ENCODE results near the gene PRG3. TPM values are rescaled to one million over a fixed set of nuclear protein-coding genes. Genes with fewer than 3 reads are reported as not detected.

The PRG3 gene
- total RNA-seq, 1 experiment from 2014 or later = not detected

DNA sequence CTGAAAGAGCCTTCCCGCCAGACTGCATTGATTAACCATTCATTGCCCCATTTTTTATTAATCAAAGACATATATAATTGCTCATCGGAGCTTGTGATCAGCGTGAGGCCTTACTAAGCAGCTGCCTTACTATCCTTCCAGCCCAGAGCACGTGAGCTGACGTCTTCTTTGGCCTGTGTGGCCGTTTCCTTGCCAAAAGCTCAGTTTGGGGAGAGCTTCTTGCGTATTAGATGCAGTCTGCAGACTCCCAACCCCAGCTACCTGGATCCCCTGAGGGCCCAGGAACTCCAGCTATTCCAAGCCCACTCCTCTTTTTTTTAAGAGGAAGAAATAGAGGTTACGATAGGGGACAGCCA is 46.8 kb upstream of the PRG3 start (continued):
- TF ChIP-seq, protein P1, sequence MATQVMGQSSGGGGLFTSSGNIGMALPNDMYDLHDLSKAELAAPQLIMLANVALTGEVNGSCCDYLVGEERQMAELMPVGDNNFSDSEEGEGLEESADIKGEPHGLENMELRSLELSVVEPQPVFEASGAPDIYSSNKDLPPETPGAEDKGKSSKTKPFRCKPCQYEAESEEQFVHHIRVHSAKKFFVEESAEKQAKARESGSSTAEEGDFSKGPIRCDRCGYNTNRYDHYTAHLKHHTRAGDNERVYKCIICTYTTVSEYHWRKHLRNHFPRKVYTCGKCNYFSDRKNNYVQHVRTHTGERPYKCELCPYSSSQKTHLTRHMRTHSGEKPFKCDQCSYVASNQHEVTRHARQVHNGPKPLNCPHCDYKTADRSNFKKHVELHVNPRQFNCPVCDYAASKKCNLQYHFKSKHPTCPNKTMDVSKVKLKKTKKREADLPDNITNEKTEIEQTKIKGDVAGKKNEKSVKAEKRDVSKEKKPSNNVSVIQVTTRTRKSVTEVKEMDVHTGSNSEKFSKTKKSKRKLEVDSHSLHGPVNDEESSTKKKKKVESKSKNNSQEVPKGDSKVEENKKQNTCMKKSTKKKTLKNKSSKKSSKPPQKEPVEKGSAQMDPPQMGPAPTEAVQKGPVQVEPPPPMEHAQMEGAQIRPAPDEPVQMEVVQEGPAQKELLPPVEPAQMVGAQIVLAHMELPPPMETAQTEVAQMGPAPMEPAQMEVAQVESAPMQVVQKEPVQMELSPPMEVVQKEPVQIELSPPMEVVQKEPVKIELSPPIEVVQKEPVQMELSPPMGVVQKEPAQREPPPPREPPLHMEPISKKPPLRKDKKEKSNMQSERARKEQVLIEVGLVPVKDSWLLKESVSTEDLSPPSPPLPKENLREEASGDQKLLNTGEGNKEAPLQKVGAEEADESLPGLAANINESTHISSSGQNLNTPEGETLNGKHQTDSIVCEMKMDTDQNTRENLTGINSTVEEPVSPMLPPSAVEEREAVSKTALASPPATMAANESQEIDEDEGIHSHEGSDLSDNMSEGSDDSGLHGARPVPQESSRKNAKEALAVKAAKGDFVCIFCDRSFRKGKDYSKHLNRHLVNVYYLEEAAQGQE (IDR thresholded peaks at IDR 0.05; ENCODE audit: low read depth) = no peak
- TF ChIP-seq POLR2A (IDR thresholded peaks at IDR 0.05; ENCODE audit: borderline replicate concordance, extremely low read depth, insufficient read depth, insufficient read length) (no peak), SIN3A (IDR thresholded peaks at IDR 0.05; ENCODE audit: low read depth) (no peak)

DNA sequence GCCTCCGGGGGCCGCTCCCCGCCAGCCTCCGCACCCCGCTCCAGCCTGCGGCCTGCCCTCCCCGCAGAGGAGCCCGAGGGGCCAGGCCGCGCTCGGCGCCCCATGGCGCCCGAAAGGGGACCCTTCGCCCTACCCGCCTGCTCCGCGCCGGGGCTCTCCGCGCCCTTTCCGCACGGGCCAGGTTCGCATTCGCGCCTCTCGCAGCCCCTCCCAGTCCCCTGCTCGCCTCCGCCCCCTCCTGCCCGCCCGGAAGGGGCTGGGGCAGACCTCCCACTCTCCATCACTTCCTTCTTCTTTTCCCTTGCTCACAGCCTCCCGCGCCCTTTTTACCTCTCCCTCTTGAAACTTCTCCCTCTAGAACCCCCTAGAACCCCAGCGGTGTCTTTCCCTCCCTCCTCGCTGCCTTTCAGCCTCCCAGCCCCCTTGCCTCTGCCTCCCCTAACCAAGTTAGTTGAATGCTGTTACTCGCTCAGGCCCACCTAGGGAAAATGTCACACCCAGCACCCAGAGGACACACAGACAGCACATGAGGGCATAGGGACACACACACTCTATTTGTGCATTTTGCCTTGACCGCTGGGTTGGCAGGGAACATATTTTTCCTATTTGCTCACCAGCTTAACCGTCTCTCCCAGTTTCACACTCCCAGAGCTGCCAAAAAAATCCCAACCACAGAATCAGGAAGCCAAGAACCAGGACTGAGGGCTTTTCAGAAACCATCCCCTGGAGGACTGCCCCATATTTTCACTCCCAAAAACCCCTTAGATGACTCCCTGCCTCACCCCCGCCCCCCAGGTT is 46.2 kb upstream of the PRG3 start, which contains the start of gene SLC43A3:
TSS of gene SLC43A3 (minus strand) at position 193 of the 798 bp plus-strand sequence. CDS start 949 bp downstream, outside the sequence.
- peak within 1 kb of the TSS; percentile 73 for H3K9ac ChIP-seq (ENCODE audit: low read length)
- no peak within 1 kb of the TSS for H2AFZ ChIP-seq (ENCODE audit: low read depth, low read length, poor library complexity, severe bottlenecking)
- POLR2A ChIA-PET = no interaction called here
- intact Hi-C loops (cut with micrococcal nuclease) = no loop called here
- RAD21 ChIA-PET (ENCODE audit: low non-redundant PET in 1 of 2, low total read pairs in 2 of 2, uncharacterized antibody in 2 of 2, unreplicated experiment in 2 of 2) = no interaction called here
- peaks cover 9 to 21% of the 10 kb centered on the region in 2 experiments for H3K4me1 ChIP-seq (ENCODE audit: control insufficient read depth in 1 of 2, insufficient read depth in 2 of 2, low read length in 2 of 2)
- peaks cover 13% of the 10 kb centered on the region for H3K27me3 ChIP-seq (ENCODE audit: insufficient read depth, low read length)
- peak within 1 kb of the TSS; percentile 75 for H3K4me2 ChIP-seq (ENCODE audit: low read length)
- H3K4me3 ChIP-seq (replicated peaks in 1 of 2; ENCODE audit: low read depth in 1 of 2, low read length in 2 of 2) = peak within 1 kb of the TSS; percentile 54 to 57
- H3K9me2 ChIP-seq (ENCODE audit: insufficient read depth) = no peaks in the 10 kb centered on the region
- H4K20me1 ChIP-seq (ENCODE audit: insufficient read depth) = no peaks in the 10 kb centered on the region
- H3K36me3 ChIP-seq (ENCODE audit: control insufficient read depth in 1 of 2, insufficient read depth in 2 of 2, low read length in 2 of 2) = no peaks in the 10 kb centered on the region; a peak in 1 of 4 replicates
- no peaks in the 10 kb centered on the region for H3K9me3 ChIP-seq (ENCODE audit: control insufficient read depth in 1 of 2, insufficient read depth in 1 of 2, low read depth in 1 of 2, low read length in 2 of 2)
- peak within 1 kb of the TSS; percentile 39 for H3K27ac ChIP-seq (ENCODE audit: low read depth, low read length)
- ATAC-seq (peak; percentile 92), DNase-seq (ENCODE audit: low read depth, low spot score) (no peak)
- CTCF ChIA-PET = interaction anchor here (1.0 to 1.4 kb wide), 2 partner anchors 31 to 77 kb away, joined by 3 read pairs; no protein-coding TSS in a partner anchor
- BruUV-seq (replicated peaks) = TSS peak; percentile 96
- peaks cover 8% of the 10 kb centered on the region; the same call in 1 of the 2 replicates for H3K79me2 ChIP-seq (ENCODE audit: insufficient read depth, low read length)
- TF ChIP-seq CEBPB (IDR thresholded peaks at IDR 0.05; ENCODE audit: low read depth) (no peak), ELF1 (IDR thresholded peaks at IDR 0.05; ENCODE audit: borderline replicate concordance, low read depth) (no peak), SP1 (IDR thresholded peaks at IDR 0.05; ENCODE audit: low read depth) (no peak), TCF7L2 (IDR thresholded peaks at IDR 0.05; ENCODE audit: borderline replicate concordance, extremely low read depth, insufficient read depth, insufficient read length) (no peak), FOSL1 (IDR thresholded peaks at IDR 0.05; ENCODE audit: low read depth) (no peak), RAD21 (IDR thresholded peaks at IDR 0.05; ENCODE audit: low read depth) (no peak), ZNF274 (IDR thresholded peaks at IDR 0.05; ENCODE audit: low read depth, low read length) (no peak), YY1 (IDR thresholded peaks at IDR 0.05; ENCODE audit: extremely low read depth, insufficient replicate concordance, low read depth, low read length) (no peak), POLR2A (IDR thresholded peaks at IDR 0.05; ENCODE audit: borderline replicate concordance, extremely low read depth, insufficient read depth, insufficient read length) (peak; percentile 9), SIN3A (IDR thresholded peaks at IDR 0.05; ENCODE audit: low read depth) (0 out of 2 replicates have a peak, but pooled peaks have one; percentile 8), CBX3 (IDR thresholded peaks at IDR 0.05; ENCODE audit: low read depth) (no peak), MAX (IDR thresholded peaks at IDR 0.05) (0 out of 2 replicates have a peak, but pooled peaks have one; percentile 12)
- TF ChIP-seq, protein P2, sequence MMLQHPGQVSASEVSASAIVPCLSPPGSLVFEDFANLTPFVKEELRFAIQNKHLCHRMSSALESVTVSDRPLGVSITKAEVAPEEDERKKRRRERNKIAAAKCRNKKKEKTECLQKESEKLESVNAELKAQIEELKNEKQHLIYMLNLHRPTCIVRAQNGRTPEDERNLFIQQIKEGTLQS (IDR thresholded peaks at IDR 0.05) = no peak
- TF ChIP-seq, protein P1 (IDR thresholded peaks at IDR 0.05; ENCODE audit: low read depth) = no peak
